HepG2 (cell line): ENCODE measurements around the gene TRAPPC12. TPM values are rescaled to one million over a fixed set of nuclear protein-coding genes. Genes with fewer than 3 reads are reported as not detected.

ENCODE experiments used
- CENPT ChIP-seq: sonication (generic); formaldehyde crosslinking; IDR thresholded peaks from 2 replicates; pipeline ENCODE4 v1.8.0; 2022; ENCODE audit warnings: low read depth, mild to moderate bottlenecking, moderate library complexity, missing genetic modification reagents
- ERF ChIP-seq: IDR thresholded peaks from 2 replicates; pipeline ENCODE4 v1.6.1; 2018; ENCODE audit warnings: missing biosample characterization, missing genetic modification reagents
- HNRNPLL ChIP-seq: fragments of 200-400 bp; formaldehyde crosslinking; IDR thresholded peaks from 2 replicates; pipeline ENCODE4 v1.6.1; 2017; ENCODE audit warnings: mild to moderate bottlenecking, low read depth, low read length; ENCODE audit not compliant: poor library complexity, severe bottlenecking
- MED13 ChIP-seq: sonication (generic); formaldehyde crosslinking; IDR thresholded peaks from 2 replicates; pipeline ENCODE4 v1.5.0; 2020; ENCODE audit warnings: missing genetic modification reagents
- POLR2A ChIP-seq, 2 experiments: IDR thresholded peaks; 2 replicates each; pipeline ENCODE4 v1.6.1; 2011; ENCODE audit warnings: low read depth in 2 of 2, low read length in 2 of 2, mild to moderate bottlenecking in 1 of 2, moderate library complexity in 1 of 2; ENCODE audit not compliant: insufficient read depth in 1 of 2
- RNF2 ChIP-seq: fragments of 450-650 bp; conservative IDR thresholded peaks from 2 replicates; pipeline ENCODE4 v1.6.1; 2016; ENCODE audit warnings: low read depth
- TAF15 ChIP-seq: fragments of 200-400 bp; formaldehyde crosslinking; IDR thresholded peaks from one replicate; pipeline ENCODE4 v1.6.1; 2018; ENCODE audit warnings: mild to moderate bottlenecking, low read depth, low read length; ENCODE audit not compliant: poor library complexity, severe bottlenecking
- TBP ChIP-seq: sonication (generic); formaldehyde crosslinking; IDR thresholded peaks from 2 replicates; pipeline ENCODE4 v1.5.0; 2020; ENCODE audit warnings: missing genetic modification reagents
- ZKSCAN5 ChIP-seq: sonication (generic); formaldehyde crosslinking; IDR thresholded peaks from 2 replicates; pipeline ENCODE4 v1.5.1; 2020; ENCODE audit warnings: mild to moderate bottlenecking, missing genetic modification reagents
- ZNF562 ChIP-seq: sonication (generic); formaldehyde crosslinking; IDR thresholded peaks from 2 replicates; pipeline ENCODE4 v1.8.0; 2022; ENCODE audit warnings: missing genetic modification reagents, borderline replicate concordance
- ZNF839 ChIP-seq: sonication (generic); formaldehyde crosslinking; IDR thresholded peaks from 2 replicates; pipeline ENCODE4 v1.4.0; 2020; ENCODE audit warnings: missing genetic modification reagents, mild to moderate bottlenecking, borderline replicate concordance
- polyA plus RNA-seq, 8 experiments: library from polyadenylated mRNA; depleted of rRNA in 3 of 8; stranded (reverse) in 7 of 8; unstranded in 1 of 8; fragments of >200 nt; fragmentation: Illumina TruSeq in 4 of 8; extraction: Trizol in 4 of 8; gene quantifications; 2 replicates each; pipeline versions ENCODE4 v1.2.1 to v1.2.3, GENCODE V29; 2011 to 2016; ENCODE audit warnings: low read depth in 4 of 8, missing spikeins in 1 of 8, mixed read lengths in 1 of 8; ENCODE audit not compliant: insufficient read depth in 1 of 8
- total RNA-seq, 5 experiments: library from RNA; depleted of rRNA; stranded (reverse); fragments of >200 nt; fragmentation: Illumina TruSeq; extraction: Trizol; gene quantifications; 2 replicates each; pipeline ENCODE4 v1.2.3, GENCODE V29; 2016; ENCODE audit warnings: low read depth in 1 of 5
- TF ChIP-seq, protein P1 (sequence below): sonication (generic); formaldehyde crosslinking; IDR thresholded peaks from 2 replicates; pipeline ENCODE4 v1.5.0; 2020; ENCODE audit warnings: missing genetic modification reagents
- TF ChIP-seq, protein P2 (sequence below): sonication (generic); formaldehyde crosslinking; IDR thresholded peaks from 2 replicates; pipeline ENCODE4 v1.9.0; 2021; ENCODE audit warnings: missing genetic modification reagents, mild to moderate bottlenecking, borderline replicate concordance
- TF ChIP-seq, protein P3 (sequence below): sonication (generic); formaldehyde crosslinking; IDR thresholded peaks from 2 replicates; pipeline ENCODE4 v1.5.0; 2020; ENCODE audit warnings: missing genetic modification reagents, mild to moderate bottlenecking, borderline replicate concordance
- TF ChIP-seq, protein P4 (sequence below): sonication (generic); formaldehyde crosslinking; IDR thresholded peaks from 2 replicates; pipeline ENCODE4 v1.4.0; 2020; ENCODE audit warnings: missing genetic modification reagents, borderline replicate concordance

TRAPPC12 gene
- total and polyA plus RNA-seq, 2 of the 13 experiments (the other 11 are each of a cell fraction or from before 2014, with no cell fraction given) = 46.4 to 97.7 TPM

DNA sequence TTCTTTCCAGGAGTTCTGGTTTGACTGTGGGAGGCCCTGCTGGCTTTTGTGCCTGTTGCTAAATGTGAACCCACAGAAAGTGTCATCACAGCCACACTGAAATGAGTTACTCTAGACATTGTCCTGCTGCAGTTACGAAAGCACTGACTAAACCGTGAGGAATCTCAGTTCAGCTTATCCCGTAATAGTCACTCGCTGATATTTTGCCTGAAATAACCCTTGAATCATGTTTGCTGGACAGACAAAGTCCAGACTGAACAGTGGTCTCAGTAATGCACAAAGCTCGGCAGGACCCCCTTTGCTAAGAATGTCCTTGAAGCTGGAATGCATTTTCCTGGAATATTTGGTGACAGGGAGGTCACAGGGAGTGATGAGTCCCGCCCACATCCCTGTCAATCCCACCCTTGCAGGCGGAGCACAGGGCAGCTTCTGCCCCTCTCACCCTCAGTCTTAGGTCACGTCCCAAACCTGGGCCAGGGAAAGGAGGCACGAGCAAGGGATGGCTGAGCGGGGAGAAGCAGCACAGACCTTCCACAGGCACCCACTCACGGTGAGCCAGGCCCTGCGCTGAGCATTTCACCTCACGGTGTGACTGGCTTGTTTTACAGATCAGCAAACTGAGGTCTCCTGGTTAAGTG lies 86.5 kb downstream of the TRAPPC12 start (continued):
- TF ChIP-seq, protein P1, sequence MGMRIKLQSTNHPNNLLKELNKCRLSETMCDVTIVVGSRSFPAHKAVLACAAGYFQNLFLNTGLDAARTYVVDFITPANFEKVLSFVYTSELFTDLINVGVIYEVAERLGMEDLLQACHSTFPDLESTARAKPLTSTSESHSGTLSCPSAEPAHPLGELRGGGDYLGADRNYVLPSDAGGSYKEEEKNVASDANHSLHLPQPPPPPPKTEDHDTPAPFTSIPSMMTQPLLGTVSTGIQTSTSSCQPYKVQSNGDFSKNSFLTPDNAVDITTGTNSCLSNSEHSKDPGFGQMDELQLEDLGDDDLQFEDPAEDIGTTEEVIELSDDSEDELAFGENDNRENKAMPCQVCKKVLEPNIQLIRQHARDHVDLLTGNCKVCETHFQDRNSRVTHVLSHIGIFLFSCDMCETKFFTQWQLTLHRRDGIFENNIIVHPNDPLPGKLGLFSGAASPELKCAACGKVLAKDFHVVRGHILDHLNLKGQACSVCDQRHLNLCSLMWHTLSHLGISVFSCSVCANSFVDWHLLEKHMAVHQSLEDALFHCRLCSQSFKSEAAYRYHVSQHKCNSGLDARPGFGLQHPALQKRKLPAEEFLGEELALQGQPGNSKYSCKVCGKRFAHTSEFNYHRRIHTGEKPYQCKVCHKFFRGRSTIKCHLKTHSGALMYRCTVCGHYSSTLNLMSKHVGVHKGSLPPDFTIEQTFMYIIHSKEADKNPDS = no peak
- TF ChIP-seq RNF2 (no peak), MED13 (CRISPR knock-in tag) (no peak), HNRNPLL (no peak), ZNF839 (CRISPR knock-in tag) (peak; percentile 54; the same call in 1 of the 2 replicates), CENPT (no peak), TAF15 (no peak), POLR2A (IDR thresholded peaks at IDR 0.05; ENCODE audit: insufficient read depth in 1 of 2, low read depth in 2 of 2, low read length in 2 of 2) (peak in 1 of 2 experiments; percentile 61; a peak in 2 of 4 replicates), ZNF562 (CRISPR knock-in tag) (no peak), ZKSCAN5 (CRISPR knock-in tag) (no peak), ERF (CRISPR knock-in tag) (peak; percentile 84), TBP (no peak)
- TF ChIP-seq, protein P2, sequence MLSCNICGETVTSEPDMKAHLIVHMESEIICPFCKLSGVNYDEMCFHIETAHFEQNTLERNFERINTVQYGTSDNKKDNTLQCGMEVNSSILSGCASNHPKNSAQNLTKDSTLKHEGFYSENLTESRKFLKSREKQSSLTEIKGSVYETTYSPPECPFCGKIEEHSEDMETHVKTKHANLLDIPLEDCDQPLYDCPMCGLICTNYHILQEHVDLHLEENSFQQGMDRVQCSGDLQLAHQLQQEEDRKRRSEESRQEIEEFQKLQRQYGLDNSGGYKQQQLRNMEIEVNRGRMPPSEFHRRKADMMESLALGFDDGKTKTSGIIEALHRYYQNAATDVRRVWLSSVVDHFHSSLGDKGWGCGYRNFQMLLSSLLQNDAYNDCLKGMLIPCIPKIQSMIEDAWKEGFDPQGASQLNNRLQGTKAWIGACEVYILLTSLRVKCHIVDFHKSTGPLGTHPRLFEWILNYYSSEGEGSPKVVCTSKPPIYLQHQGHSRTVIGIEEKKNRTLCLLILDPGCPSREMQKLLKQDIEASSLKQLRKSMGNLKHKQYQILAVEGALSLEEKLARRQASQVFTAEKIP (CRISPR knock-in tag) = no peak
- TF ChIP-seq, protein P3, sequence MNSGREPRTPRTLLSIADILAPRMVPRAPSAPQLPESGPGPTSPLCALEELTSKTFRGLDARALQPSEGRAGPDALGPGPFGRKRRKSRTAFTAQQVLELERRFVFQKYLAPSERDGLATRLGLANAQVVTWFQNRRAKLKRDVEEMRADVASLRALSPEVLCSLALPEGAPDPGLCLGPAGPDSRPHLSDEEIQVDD (CRISPR knock-in tag) = no peak
- TF ChIP-seq, protein P4, sequence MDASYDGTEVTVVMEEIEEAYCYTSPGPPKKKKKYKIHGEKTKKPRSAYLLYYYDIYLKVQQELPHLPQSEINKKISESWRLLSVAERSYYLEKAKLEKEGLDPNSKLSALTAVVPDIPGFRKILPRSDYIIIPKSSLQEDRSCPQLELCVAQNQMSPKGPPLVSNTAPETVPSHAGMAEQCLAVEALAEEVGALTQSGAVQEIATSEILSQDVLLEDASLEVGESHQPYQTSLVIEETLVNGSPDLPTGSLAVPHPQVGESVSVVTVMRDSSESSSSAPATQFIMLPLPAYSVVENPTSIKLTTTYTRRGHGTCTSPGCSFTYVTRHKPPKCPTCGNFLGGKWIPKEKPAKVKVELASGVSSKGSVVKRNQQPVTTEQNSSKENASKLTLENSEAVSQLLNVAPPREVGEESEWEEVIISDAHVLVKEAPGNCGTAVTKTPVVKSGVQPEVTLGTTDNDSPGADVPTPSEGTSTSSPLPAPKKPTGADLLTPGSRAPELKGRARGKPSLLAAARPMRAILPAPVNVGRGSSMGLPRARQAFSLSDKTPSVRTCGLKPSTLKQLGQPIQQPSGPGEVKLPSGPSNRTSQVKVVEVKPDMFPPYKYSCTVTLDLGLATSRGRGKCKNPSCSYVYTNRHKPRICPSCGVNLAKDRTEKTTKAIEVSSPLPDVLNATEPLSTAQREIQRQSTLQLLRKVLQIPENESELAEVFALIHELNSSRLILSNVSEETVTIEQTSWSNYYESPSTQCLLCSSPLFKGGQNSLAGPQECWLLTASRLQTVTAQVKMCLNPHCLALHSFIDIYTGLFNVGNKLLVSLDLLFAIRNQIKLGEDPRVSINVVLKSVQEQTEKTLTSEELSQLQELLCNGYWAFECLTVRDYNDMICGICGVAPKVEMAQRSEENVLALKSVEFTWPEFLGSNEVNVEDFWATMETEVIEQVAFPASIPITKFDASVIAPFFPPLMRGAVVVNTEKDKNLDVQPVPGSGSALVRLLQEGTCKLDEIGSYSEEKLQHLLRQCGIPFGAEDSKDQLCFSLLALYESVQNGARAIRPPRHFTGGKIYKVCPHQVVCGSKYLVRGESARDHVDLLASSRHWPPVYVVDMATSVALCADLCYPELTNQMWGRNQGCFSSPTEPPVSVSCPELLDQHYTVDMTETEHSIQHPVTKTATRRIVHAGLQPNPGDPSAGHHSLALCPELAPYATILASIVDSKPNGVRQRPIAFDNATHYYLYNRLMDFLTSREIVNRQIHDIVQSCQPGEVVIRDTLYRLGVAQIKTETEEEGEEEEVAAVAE (CRISPR knock-in tag) = peak; percentile 41; the same call in 1 of the 2 replicates
